Mucosa of descending colon (tissue), 3 donors: ENCODE measurements around the gene TCIRG1. TPM values are rescaled to one million over a fixed set of nuclear protein-coding genes. Genes with fewer than 3 reads are reported as not detected.

Experiments used
- ATAC-seq: fragments of 200-7000 bp; cut with Tn5 transposase; one replicate; pipeline ENCODE4 v1.9.1; 2020; ENCODE audit warnings: mild to moderate bottlenecking, moderate library complexity
- DNase-seq, 3 donors: peaks; one replicate each; pipeline ENCODE4 v3.0.0-alpha.2; 2020
- H3K36me3 ChIP-seq: fragments of 200-600 bp; one replicate; pipeline ENCODE4 v1.8.0; 2021; ENCODE audit warnings: low read depth, mild to moderate bottlenecking
- H3K4me1 ChIP-seq: fragments of 200-600 bp; one replicate; pipeline ENCODE4 v1.8.0; 2021; ENCODE audit warnings: low read depth, mild to moderate bottlenecking
- H3K4me3 ChIP-seq: fragments of 200-600 bp; one replicate; pipeline ENCODE4 v1.8.0; 2021; ENCODE audit warnings: mild to moderate bottlenecking
- H3K9me3 ChIP-seq: fragments of 200-600 bp; one replicate; pipeline ENCODE4 v1.8.0; 2021; ENCODE audit warnings: mild to moderate bottlenecking
- CTCF ChIP-seq: fragments of 200-600 bp; IDR thresholded peaks from one replicate; pipeline ENCODE4 v1.8.0; 2022; ENCODE audit warnings: antibody characterized with exemption, mild to moderate bottlenecking
- intact Hi-C, 2 donors: fragments of 100-400 bp; cut with DNase I in 1 of 2; cut with micrococcal nuclease in 1 of 2; formaldehyde crosslinking; loops; one replicate each; pipeline versions ENCODE4 v1.11.0 to v1.11.1; 2022; cut with DNase I, micrococcal nuclease
- total RNA-seq, 3 donors: library from RNA; stranded (reverse); fragmentation: NEBNext Ultra II Directional in 2 of 3; extraction: Animal tissue kit (Norgen Biotek cat#: 25700) in 2 of 3; gene quantifications; one replicate each; pipeline versions ENCODE4 v1.2.1 to v1.2.4, GENCODE V29; 2021 to 2023
- donor health status: DM: no; HTN: no; CAD: no; lungs with moderate emphysema.
- donor health status: DM: no; HTN: no; CAD: no.
- donor health status: DM: no; HTN: yes; CAD: no.

The TCIRG1 gene
- total RNA-seq, 3 donors from 2014 or later = 155 to 189 (median 166) TPM

- Histone ChIP-seq H3K36me3 (no peaks in the 10 kb centered on the region), H3K9me3 (no peaks in the 10 kb centered on the region), H3K4me1 (peaks cover 19% of the 10 kb centered on the region), H3K4me3 (no peak overlapping the region)
- DNase-seq (peak in 2 of 3 donors; percentile 42 to 51), ATAC-seq (no peak)
- TF ChIP-seq CTCF = no peak
- intact Hi-C loops = no loop called here
Measured at GRCh38 chr11:68037411-68038225, 1.2 kb upstream of the TCIRG1 start.

- Histone ChIP-seq H3K4me1 (peaks cover 19% of the 10 kb centered on the region), H3K36me3 (peaks cover 5% of the 10 kb centered on the region), H3K9me3 (no peaks in the 10 kb centered on the region), H3K4me3 (peak overlapping the region; percentile 73)
- intact Hi-C loops = no loop called here
- ATAC-seq = peak; percentile 4
- peak in 2 of 3 donors; percentile 28 to 73 for DNase-seq
- no peak for TF ChIP-seq CTCF
Measured at GRCh38 chr11:68038226-68038717, 553 bp upstream of the TCIRG1 start.

- intact Hi-C loops = no loop called here
- peaks cover 5% of the 10 kb centered on the region for H3K36me3 ChIP-seq
- peaks cover 19% of the 10 kb centered on the region for H3K4me1 ChIP-seq
Measured at GRCh38 chr11:68039526-68040086, 781 bp downstream of the TCIRG1 start.

GRCh38 chr11:68040101-68040956, 1.5 kb downstream of the TCIRG1 start:
- DNase-seq (peak; percentile 70 to 83 (median 78)), ATAC-seq (peak; percentile 61)
- TF ChIP-seq CTCF = no peak
- Histone ChIP-seq H3K9me3 (no peaks in the 10 kb centered on the region), H3K4me1 (peaks cover 19% of the 10 kb centered on the region), H3K4me3 (peak overlapping the region; percentile 24), H3K36me3 (peaks cover 5% of the 10 kb centered on the region)
- intact Hi-C loops = no loop called here

More at GRCh38 chr11:68039526-68040086, 781 bp downstream of the TCIRG1 start:
- ATAC-seq (peak; percentile 31), DNase-seq (peak in 2 of 3 donors; percentile 41 to 70)
- H3K4me3 ChIP-seq = peak overlapping the region; percentile 73
- no peaks in the 10 kb centered on the region for H3K9me3 ChIP-seq
- no peak for TF ChIP-seq CTCF

- intact Hi-C loops = no loop called here
- no peak for TF ChIP-seq CTCF
- Histone ChIP-seq H3K4me1 (peaks cover 17% of the 10 kb centered on the region), H3K4me3 (no peak overlapping the region), H3K9me3 (no peaks in the 10 kb centered on the region), H3K36me3 (peaks cover 5% of the 10 kb centered on the region)
- no peak for ATAC-seq
- peak in 1 of 3 donors; percentile 64 for DNase-seq
Measured at GRCh38 chr11:68040957-68041591, 2.2 kb downstream of the TCIRG1 start.
